ENCODE results near the gene ZNF768.

ZNF768 gene

DNA sequence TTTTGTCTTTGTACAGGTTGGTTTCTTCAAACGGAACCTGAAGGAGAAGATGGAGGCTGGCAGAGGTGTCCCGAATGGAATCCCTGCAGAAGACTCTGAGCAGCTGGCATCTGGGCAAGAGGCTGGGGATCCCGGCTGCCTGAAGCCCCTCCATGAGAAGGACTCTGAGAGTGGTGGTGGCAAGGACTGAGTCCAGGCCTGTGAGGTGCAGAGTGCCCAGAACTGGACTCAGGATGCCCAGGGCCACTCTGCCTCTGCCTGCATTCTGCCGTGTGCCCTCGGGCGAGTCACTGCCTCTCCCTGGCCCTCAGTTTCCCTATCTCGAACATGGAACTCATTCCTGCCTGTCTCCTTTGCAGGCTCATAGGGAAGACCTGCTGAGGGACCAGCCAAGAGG is 4.9 kb downstream of the ZNF768 start:
- in situ Hi-C loops (cut with HindIII; ENCODE audit: low sequenced_read_pairs), result no loop called here
- no peak overlapping the region for H3K4me3 ChIP-seq (ENCODE audit: low read depth, low read length)
- no peak for DNase-seq (ENCODE audit: low read depth)
- no peak for TF ChIP-seq CTCF (IDR thresholded peaks at IDR 0.05; ENCODE audit: low read depth, low read length, missing control alignments)

GRCh38 chr16:30519120-30520049 is 7.0 kb downstream of the ZNF768 start:
- TF ChIP-seq CTCF (IDR thresholded peaks at IDR 0.05; ENCODE audit: low read depth, low read length, missing control alignments), result no peak
- in situ Hi-C loops (cut with HindIII; ENCODE audit: low sequenced_read_pairs), result no loop called here
- DNase-seq (ENCODE audit: low read depth), result no peak
- no peak overlapping the region for H3K4me3 ChIP-seq (ENCODE audit: low read depth, low read length)

GRCh38 chr16:30518552-30518951 is 7.8 kb downstream of the ZNF768 start:
- no peak for DNase-seq (ENCODE audit: low read depth)
- TF ChIP-seq CTCF (IDR thresholded peaks at IDR 0.05; ENCODE audit: low read depth, low read length, missing control alignments), result no peak
- in situ Hi-C loops (cut with HindIII; ENCODE audit: low sequenced_read_pairs), result no loop called here
- no peak overlapping the region for H3K4me3 ChIP-seq (ENCODE audit: low read depth, low read length)

GRCh38 chr16:30515275-30515674 is 11.1 kb downstream of the ZNF768 start:
- DNase-seq (ENCODE audit: low read depth), result no peak
- TF ChIP-seq CTCF (IDR thresholded peaks at IDR 0.05; ENCODE audit: low read depth, low read length, missing control alignments), result no peak
- in situ Hi-C loops (cut with HindIII; ENCODE audit: low sequenced_read_pairs), result no loop called here
- no peak overlapping the region for H3K4me3 ChIP-seq (ENCODE audit: low read depth, low read length)

DNA sequence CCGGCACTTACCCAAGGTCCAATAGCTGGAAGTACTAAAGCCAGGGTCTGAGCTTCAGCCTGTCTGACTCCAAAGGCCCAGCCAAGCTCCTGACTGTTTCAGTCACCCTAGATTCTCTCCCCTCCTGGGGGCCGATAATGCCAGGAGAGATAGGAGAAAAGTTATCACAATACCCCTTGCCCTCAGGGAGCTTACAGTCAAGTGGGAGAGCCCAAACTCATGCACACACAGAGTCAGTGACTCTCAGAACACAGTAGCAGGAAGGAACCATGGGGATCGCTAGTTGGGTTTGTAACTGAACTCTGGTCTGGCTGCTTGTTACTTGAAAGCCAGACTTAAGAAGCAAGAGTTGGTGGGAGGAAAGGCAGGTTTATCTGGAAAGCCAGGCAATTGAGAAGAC is 14.9 kb downstream of the ZNF768 start:
- DNase-seq (ENCODE audit: low read depth), result no peak
- no peak overlapping the region for H3K4me3 ChIP-seq (ENCODE audit: low read depth, low read length)
- TF ChIP-seq CTCF (IDR thresholded peaks at IDR 0.05; ENCODE audit: low read depth, low read length, missing control alignments), result no peak
- in situ Hi-C loops (cut with HindIII; ENCODE audit: low sequenced_read_pairs), result no loop called here

GRCh38 chr16:30510376-30510938 is 15.9 kb downstream of the ZNF768 start:
- H3K4me3 ChIP-seq (ENCODE audit: low read depth, low read length), result no peak overlapping the region
- no peak for TF ChIP-seq CTCF (IDR thresholded peaks at IDR 0.05; ENCODE audit: low read depth, low read length, missing control alignments)
- in situ Hi-C loops (cut with HindIII; ENCODE audit: low sequenced_read_pairs), result no loop called here
- DNase-seq (ENCODE audit: low read depth), result no peak

All from astrocyte of the cerebellum (primary cell).